GM20000 (cell line): ENCODE data around the gene PLA2G4E.

Experiments
- DNase-seq: peaks from one replicate; pipeline ENCODE4 v3.0.0; 2012; ENCODE audit warnings: low spot score
- TF ChIP-seq, protein P1 (sequence below): IDR thresholded peaks from 2 replicates; pipeline ENCODE4 v1.5.1; 2012; ENCODE audit warnings: mild to moderate bottlenecking, control low read depth; ENCODE audit errors: extremely low read depth, missing control alignments

The PLA2G4E gene

DNA sequence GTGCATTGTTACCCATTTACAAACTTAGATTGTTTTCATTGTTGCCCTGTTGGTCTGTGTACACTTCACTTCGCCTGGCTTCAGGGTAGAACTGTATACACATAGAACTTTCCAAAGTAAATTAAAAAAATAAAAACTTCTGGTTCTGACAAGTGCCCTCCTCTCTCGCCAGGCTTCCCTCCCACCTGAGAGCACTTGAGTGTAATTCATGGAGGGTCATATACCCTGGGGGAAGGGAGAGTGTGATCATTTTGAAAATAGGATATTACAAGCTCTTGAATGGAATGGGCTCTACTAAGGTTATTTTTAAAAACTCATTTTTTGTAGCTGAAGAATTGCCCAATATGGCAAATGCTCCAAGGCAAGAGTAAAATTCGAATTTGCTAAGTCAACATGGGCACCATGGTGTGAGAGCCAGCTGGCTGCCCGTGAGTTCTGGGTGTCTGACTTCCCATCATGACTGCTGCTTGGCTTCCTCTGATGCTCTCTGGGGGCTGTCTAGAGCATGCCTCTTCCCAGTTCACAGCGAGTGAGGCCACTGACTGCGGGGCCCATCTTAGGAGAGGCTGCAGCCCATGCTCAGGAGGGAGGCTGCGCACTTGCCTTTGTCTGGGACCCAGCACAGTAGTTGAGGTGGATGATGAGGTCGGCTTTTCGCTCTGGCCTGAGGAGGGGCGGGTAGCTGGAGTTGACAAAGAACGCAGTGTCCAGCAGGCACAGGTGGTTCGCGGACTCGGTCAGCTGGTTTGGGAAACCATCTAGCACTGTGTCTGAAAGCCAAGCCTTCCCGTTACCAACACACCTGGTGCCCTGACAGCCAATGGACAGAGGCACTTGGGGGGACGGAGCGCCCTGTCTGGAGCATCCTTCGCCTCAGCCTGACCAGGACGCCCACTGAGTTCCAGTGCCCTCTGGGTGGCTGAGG is 35.3 kb downstream of the PLA2G4E start:
- TF ChIP-seq, protein P1, sequence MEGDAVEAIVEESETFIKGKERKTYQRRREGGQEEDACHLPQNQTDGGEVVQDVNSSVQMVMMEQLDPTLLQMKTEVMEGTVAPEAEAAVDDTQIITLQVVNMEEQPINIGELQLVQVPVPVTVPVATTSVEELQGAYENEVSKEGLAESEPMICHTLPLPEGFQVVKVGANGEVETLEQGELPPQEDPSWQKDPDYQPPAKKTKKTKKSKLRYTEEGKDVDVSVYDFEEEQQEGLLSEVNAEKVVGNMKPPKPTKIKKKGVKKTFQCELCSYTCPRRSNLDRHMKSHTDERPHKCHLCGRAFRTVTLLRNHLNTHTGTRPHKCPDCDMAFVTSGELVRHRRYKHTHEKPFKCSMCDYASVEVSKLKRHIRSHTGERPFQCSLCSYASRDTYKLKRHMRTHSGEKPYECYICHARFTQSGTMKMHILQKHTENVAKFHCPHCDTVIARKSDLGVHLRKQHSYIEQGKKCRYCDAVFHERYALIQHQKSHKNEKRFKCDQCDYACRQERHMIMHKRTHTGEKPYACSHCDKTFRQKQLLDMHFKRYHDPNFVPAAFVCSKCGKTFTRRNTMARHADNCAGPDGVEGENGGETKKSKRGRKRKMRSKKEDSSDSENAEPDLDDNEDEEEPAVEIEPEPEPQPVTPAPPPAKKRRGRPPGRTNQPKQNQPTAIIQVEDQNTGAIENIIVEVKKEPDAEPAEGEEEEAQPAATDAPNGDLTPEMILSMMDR = no peak

GRCh38 chr15:41984622-41985021 is 36.2 kb downstream of the PLA2G4E start:
- TF ChIP-seq, protein P1 = no peak
- no peak for DNase-seq

More for the DNA sequence above, 35.3 kb downstream of the PLA2G4E start:
- DNase-seq = no peak

- no peak for DNase-seq
- TF ChIP-seq, protein P1 = no peak
These were observed 36.9 kb downstream of the PLA2G4E start for GRCh38 chr15:41983621-41984571.

DNA sequence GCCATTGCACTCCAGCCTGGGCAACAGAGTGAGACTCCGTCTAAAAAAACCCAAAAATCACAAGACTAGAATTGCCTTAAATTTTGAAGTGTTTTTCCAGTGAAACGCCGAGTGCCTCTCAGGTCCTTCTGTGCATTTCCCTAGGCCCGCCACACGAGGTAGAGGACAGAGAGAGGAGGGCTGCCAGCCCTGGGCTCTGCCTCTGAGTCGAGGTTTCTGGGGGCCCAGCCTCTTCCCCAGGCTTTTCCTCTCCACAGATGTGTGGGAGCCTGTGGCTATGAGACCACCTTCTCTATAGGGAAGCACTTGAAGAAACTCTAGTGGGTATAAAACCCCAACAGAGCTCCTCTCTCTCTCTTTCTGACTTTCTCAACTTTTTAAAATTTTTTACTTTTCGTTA is 37.6 kb downstream of the PLA2G4E start:
- no peak for DNase-seq
- TF ChIP-seq, protein P1 = no peak

- TF ChIP-seq, protein P1 = no peak
- DNase-seq = no peak
These were observed 38.5 kb downstream of the PLA2G4E start for GRCh38 chr15:41982133-41982930.

DNA sequence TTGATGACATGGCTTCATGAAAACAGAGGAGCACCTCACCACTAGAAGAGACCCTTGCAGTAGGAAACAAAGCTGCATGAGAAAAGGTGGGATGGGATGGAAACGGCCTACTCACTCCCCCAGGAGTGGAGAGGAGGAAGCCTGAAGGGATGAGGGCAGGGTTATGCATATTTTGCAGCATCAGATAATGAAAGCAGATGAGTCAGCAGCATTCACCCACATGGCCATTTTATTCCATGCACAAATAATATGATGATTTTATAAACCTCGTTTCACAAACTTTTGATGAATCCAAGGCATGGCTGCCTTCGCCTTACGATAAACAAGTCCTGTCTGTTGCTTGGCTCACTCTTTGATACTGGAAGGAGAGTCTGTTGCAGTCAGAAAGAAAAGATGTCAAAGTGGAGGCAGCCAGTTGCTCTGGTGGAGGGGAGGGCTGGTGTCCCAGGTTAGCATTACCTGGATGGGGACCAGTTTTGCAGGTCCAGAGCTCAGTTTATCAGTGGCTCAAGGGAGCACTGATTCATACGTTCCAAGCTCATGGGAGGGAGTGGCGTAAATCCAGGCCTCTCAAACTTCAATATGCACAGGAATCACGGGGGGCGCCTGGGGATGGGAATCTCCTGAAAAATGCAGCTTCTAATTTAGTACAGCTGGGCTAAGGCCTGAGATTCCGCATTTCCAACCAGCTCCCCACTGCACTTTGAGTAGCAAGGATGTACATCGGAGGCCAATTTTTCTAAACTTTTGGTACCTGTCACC is 39.3 kb downstream of the PLA2G4E start:
- DNase-seq = no peak
- TF ChIP-seq, protein P1 = no peak
